ENCODE results near the gene USP48. TPM values are rescaled to one million over a fixed set of nuclear protein-coding genes. Genes with fewer than 3 reads are reported as not detected.
A peak's percentile ranks its signal among the peaks of the same experiment; 100 is the strongest.
"Not testable (repeated sequence)": the region's sequence is repeated elsewhere in the genome, so short reads cannot be mapped to it uniquely, and the experiment has no call there.

USP48 gene
- total and polyA plus RNA-seq, 10 of the 15 experiments (the other 5 are each of a cell fraction or from before 2014, with no cell fraction given), result 21.2 to 115 (median 75.5) TPM

- no peak for TF ChIP-seq REST (IDR thresholded peaks at IDR 0.05; ENCODE audit: low read depth, low read length)
- no peak for TF ChIP-seq ELK1 (IDR thresholded peaks at IDR 0.05; ENCODE audit: low read depth, low read length)
- no peak for TF ChIP-seq MXI1 (IDR thresholded peaks at IDR 0.05; ENCODE audit: low read depth, low read length)
- TF ChIP-seq IKZF1 (conservative IDR thresholded peaks at IDR 0.05), result 0 out of 2 replicates have a peak, but pooled peaks have one; percentile 20
- peak; percentile 49 to 62; a peak in 2 of 4 replicates for TF ChIP-seq BHLHE40 (IDR thresholded peaks at IDR 0.05; ENCODE audit: borderline replicate concordance in 1 of 2, low read depth in 2 of 2, low read length in 1 of 2)
- TF ChIP-seq RB1 (IDR thresholded peaks at IDR 0.05; ENCODE audit: borderline replicate concordance), result no peak
- TF ChIP-seq SRF (IDR thresholded peaks at IDR 0.05; ENCODE audit: low read depth in 2 of 2, low read length in 2 of 2), result no peak
- no peak for TF ChIP-seq CHD2 (IDR thresholded peaks at IDR 0.05; ENCODE audit: borderline replicate concordance, low read depth, low read length)
- TF ChIP-seq RUNX3 (IDR thresholded peaks at IDR 0.05; ENCODE audit: low read length), result peak; percentile 40; the same call in 1 of the 2 replicates
- TF ChIP-seq BCL3 (IDR thresholded peaks at IDR 0.05; ENCODE audit: borderline replicate concordance, insufficient read depth, low read depth, low read length, poor library complexity, severe bottlenecking), result no peak
These were observed 9.4 kb downstream of the USP48 start (continued) for GRCh38 chr1:21773585-21773984.

- intact Hi-C loops (cut with micrococcal nuclease; ENCODE audit: unreplicated experiment); FAIRE-seq; H2AFZ ChIP-seq (ENCODE audit: control insufficient read depth, low read depth, low read length); H3K4me2 ChIP-seq (ENCODE audit: control insufficient read depth, insufficient read depth); CTCF ChIA-PET; ATAC-seq; H3K9me3 ChIP-seq (replicated peaks; ENCODE audit: control insufficient read depth, insufficient read depth, low read length); H3K9ac ChIP-seq (ENCODE audit: control insufficient read depth, insufficient read depth, low read length); H3K27ac ChIP-seq (ENCODE audit: control insufficient read depth, insufficient read depth); in situ Hi-C loops (cut with MboI); DNase-seq (ENCODE audit: low read depth, low spot score); H3K4me3 ChIP-seq; H3K27me3 ChIP-seq (replicated peaks in 1 of 2; ENCODE audit: control insufficient read depth in 2 of 2, insufficient read depth in 2 of 2, low read length in 1 of 2); H4K20me1 ChIP-seq (ENCODE audit: control insufficient read depth, insufficient read depth); BruUV-seq (replicated peaks): not testable (repeated sequence)
- ChIA-PET POLR2A (interaction anchor here (7.8 kb wide), 1 partner anchor 8 kb away, joined by 102 read pairs; no protein-coding TSS in a partner anchor), RAD21 (ENCODE audit: unreplicated experiment) (interaction anchor here (0.7 kb wide), 1 partner anchor 9 kb away, joined by 3 read pairs; no protein-coding TSS in a partner anchor), SMC1A (ENCODE audit: uncharacterized antibody, unreplicated experiment) (interaction anchor here (1.7 kb wide), 1 partner anchor 53 kb away, joined by 4 read pairs; no protein-coding TSS in a partner anchor)
- Histone ChIP-seq H3K36me3 (ENCODE audit: control insufficient read depth in 2 of 2, insufficient read depth in 2 of 2, low read length in 1 of 2) (peaks cover 0 to 12% of the 10 kb centered on the region in 2 experiments; a peak in 3 of 4 replicates), H3K79me2 (ENCODE audit: control insufficient read depth, insufficient read depth, low read length) (peaks cover 96% of the 10 kb centered on the region), H3K4me1 (ENCODE audit: control insufficient read depth, insufficient read depth, low read length) (peaks cover 38% of the 10 kb centered on the region)
- WGBS (ENCODE audit: insufficient coverage, insufficient replicate concordance, low lambda C conversion rate, missing lambda C conversion rate), result 96% methylated on average over 6 of the region's 10 CpGs
These were observed 11.3 kb downstream of the USP48 start for GRCh38 chr1:21771672-21772071.

All from GM12878 (cell line).